Tibial artery (tissue), 4 donors: Measurements from ENCODE around the gene MAN1C1.

Source experiments
- DNase-seq, 2 donors: peaks; one replicate each; pipeline ENCODE4 v3.0.0-alpha.2; 2019
- H3K27ac ChIP-seq, 2 donors: fragments of 200-600 bp; sonication (generic) in 1 of 2; 1 replicate in 1 of 2; 2 replicates in 1 of 2; pipeline ENCODE4 v1.5.1; 2018 to 2019; ENCODE audit warnings: mild to moderate bottlenecking in 1 of 2
- H3K27me3 ChIP-seq, 2 donors: fragments of 200-600 bp; sonication (generic) in 1 of 2; one replicate each; pipeline versions ENCODE4 v1.5.1 to v1.6.0; 2016 to 2019
- H3K36me3 ChIP-seq, 3 donors: fragments of 200-600 bp; sonication (generic) in 2 of 3; one replicate each; pipeline ENCODE4 v1.5.1; 2016 to 2019; ENCODE audit warnings: mild to moderate bottlenecking in 2 of 3
- H3K4me1 ChIP-seq, 4 donors: fragments of 200-600 bp; sonication (generic) in 2 of 4; 1 replicate in 3 of 4; 2 replicates in 1 of 4; pipeline ENCODE4 v1.5.1; 2016 to 2019
- H3K4me3 ChIP-seq, 2 donors: fragments of 200-600 bp; sonication (generic) in 1 of 2; 1 replicate in 1 of 2; 2 replicates in 1 of 2; pipeline ENCODE4 v1.5.1; 2018 to 2019; ENCODE audit warnings: mild to moderate bottlenecking in 2 of 2
- H3K9me3 ChIP-seq, 3 donors: fragments of 200-600 bp; sonication (generic) in 1 of 3; one replicate each; pipeline ENCODE4 v1.5.1; 2016 to 2019
- CTCF ChIP-seq, 2 experiments: fragments of 200-600 bp in 1 of 2; fragments of 450-650 bp in 1 of 2; IDR thresholded peaks; one replicate each; pipeline ENCODE4 v1.5.1; 2017 to 2019; ENCODE audit warnings: antibody characterized with exemption in 2 of 2, mild to moderate bottlenecking in 1 of 2, moderate library complexity in 1 of 2
- intact Hi-C: fragments of 100-400 bp; cut with DNase I; formaldehyde crosslinking; loops from one replicate; pipeline ENCODE4 v1.15.0; 2023; ENCODE audit warnings: low total_unique reads

MAN1C1 gene

GRCh38 chr1:25807480-25808390 lies 191.1 kb downstream of the MAN1C1 start:
- intact Hi-C loops, result loop anchor here (5.0 to 10.0 kb wide), 2 partner anchors 260 to 573 kb away; partner anchors contain the start of gene SYF2
- peak; percentile 21 to 61 for DNase-seq
- peaks cover 0 to 72% (median 55%) of the 10 kb centered on the region in 4 donors for H3K4me1 ChIP-seq
- no peaks in the 10 kb centered on the region for H3K27me3 ChIP-seq
- TF ChIP-seq CTCF (IDR thresholded peaks at IDR 0.05), result no peak
- H3K27ac ChIP-seq, result peak overlapping the region; percentile 18 to 78
- H3K4me3 ChIP-seq, result no peak overlapping the region
- no peaks in the 10 kb centered on the region for H3K9me3 ChIP-seq
- peaks cover 21 to 53% (median 45%) of the 10 kb centered on the region in 3 donors for H3K36me3 ChIP-seq

GRCh38 chr1:25808481-25809244 lies 192.1 kb downstream of the MAN1C1 start:
- Histone ChIP-seq H3K4me3 (no peak overlapping the region), H3K4me1 (peaks cover 0 to 66% (median 46%) of the 10 kb centered on the region in 4 donors), H3K27ac (no peak overlapping the region), H3K36me3 (peaks cover 25 to 62% (median 51%) of the 10 kb centered on the region in 3 donors), H3K9me3 (no peaks in the 10 kb centered on the region), H3K27me3 (no peaks in the 10 kb centered on the region)
- intact Hi-C loops, result loop anchor here (5.0 to 10.0 kb wide), 2 partner anchors 261 to 574 kb away; partner anchors contain the start of gene SYF2
- peak; percentile 16 to 64 for DNase-seq
- no peak for TF ChIP-seq CTCF (IDR thresholded peaks at IDR 0.05)

GRCh38 chr1:25809283-25809926 lies 192.8 kb downstream of the MAN1C1 start:
- H3K4me3 ChIP-seq, result no peak overlapping the region
- H3K36me3 ChIP-seq, result peaks cover 32 to 70% (median 59%) of the 10 kb centered on the region in 3 donors
- H3K27me3 ChIP-seq, result no peaks in the 10 kb centered on the region
- no peak for TF ChIP-seq CTCF (IDR thresholded peaks at IDR 0.05)
- no peaks in the 10 kb centered on the region for H3K9me3 ChIP-seq
- DNase-seq, result peak; percentile 15 to 66
- H3K4me1 ChIP-seq, result peaks cover 0 to 59% (median 39%) of the 10 kb centered on the region in 4 donors
- no peak overlapping the region for H3K27ac ChIP-seq
- intact Hi-C loops, result loop anchor here (5.0 to 10.0 kb wide), 2 partner anchors 262 to 575 kb away; partner anchors contain the start of gene SYF2

- H3K9me3 ChIP-seq, result no peaks in the 10 kb centered on the region
- no peak for TF ChIP-seq CTCF (IDR thresholded peaks at IDR 0.05)
- H3K4me1 ChIP-seq, result peaks cover 0 to 54% (median 36%) of the 10 kb centered on the region in 4 donors
- intact Hi-C loops, result loop anchor here (5.0 to 10.0 kb wide), 3 partner anchors 203 to 575 kb away; partner anchors contain the start of gene SYF2
- H3K27ac ChIP-seq, result no peak overlapping the region
- H3K4me3 ChIP-seq, result no peak overlapping the region
- peak in 1 of 2 donors; percentile 48 for DNase-seq
- H3K27me3 ChIP-seq, result no peaks in the 10 kb centered on the region
- peaks cover 34 to 75% (median 60%) of the 10 kb centered on the region in 3 donors for H3K36me3 ChIP-seq
Observed at GRCh38 chr1:25809929-25810328, 193.3 kb downstream of the MAN1C1 start.
